ENCODE results near the gene TNS1.

The TNS1 gene

GRCh38 chr2:217804791-217805667, 197.8 kb downstream of the TNS1 start:
- DNase-seq: peak; percentile 50 to 65 (median 52)

- DNase-seq: no peak
These were observed 198.5 kb downstream of the TNS1 start for GRCh38 chr2:217804338-217804737.

GRCh38 chr2:217803653-217803960, 199.2 kb downstream of the TNS1 start:
- DNase-seq: no peak

- DNase-seq: no peak
These were observed 199.7 kb downstream of the TNS1 start for GRCh38 chr2:217802876-217803652.

GRCh38 chr2:217802266-217802665, 200.5 kb downstream of the TNS1 start:
- DNase-seq: no peak

- DNase-seq: no peak
These were observed 201.1 kb downstream of the TNS1 start for GRCh38 chr2:217801711-217802110.

GRCh38 chr2:217801115-217801531, 201.7 kb downstream of the TNS1 start:
- no peak for DNase-seq

- no peak for DNase-seq
These were observed 202.2 kb downstream of the TNS1 start for GRCh38 chr2:217800433-217801114.

- no peak for DNase-seq
These were observed 203.0 kb downstream of the TNS1 start for GRCh38 chr2:217799563-217800432.

GRCh38 chr2:217798743-217799562, 203.8 kb downstream of the TNS1 start:
- peak; percentile 81 to 86 (median 85) for DNase-seq

GRCh38 chr2:217798191-217798590, 204.6 kb downstream of the TNS1 start:
- DNase-seq: no peak

GRCh38 chr2:217797661-217798069, 205.1 kb downstream of the TNS1 start:
- no peak for DNase-seq

GRCh38 chr2:217797165-217797564, 205.6 kb downstream of the TNS1 start:
- peak in 1 of 3 donors; percentile 42 for DNase-seq

GRCh38 chr2:217795706-217796465, 206.9 kb downstream of the TNS1 start:
- DNase-seq: no peak

GRCh38 chr2:217795067-217795466, 207.7 kb downstream of the TNS1 start:
- DNase-seq: no peak

- no peak for DNase-seq
These were observed 208.4 kb downstream of the TNS1 start for GRCh38 chr2:217794133-217794986.

GRCh38 chr2:217793566-217794132, 209.1 kb downstream of the TNS1 start:
- no peak for DNase-seq

GRCh38 chr2:217792626-217793527, 209.9 kb downstream of the TNS1 start:
- no peak for DNase-seq

Measured in suppressor macrophage treated with lipopolysaccharide for 1 hour (primary cell).